ENCODE results near the gene MLLT6. TPM values are rescaled to one million over a fixed set of nuclear protein-coding genes. Genes with fewer than 3 reads are reported as not detected.

The MLLT6 gene
- total RNA-seq, 3 donors from 2014 or later, result 90.1 to 164 (median 112) TPM

DNA sequence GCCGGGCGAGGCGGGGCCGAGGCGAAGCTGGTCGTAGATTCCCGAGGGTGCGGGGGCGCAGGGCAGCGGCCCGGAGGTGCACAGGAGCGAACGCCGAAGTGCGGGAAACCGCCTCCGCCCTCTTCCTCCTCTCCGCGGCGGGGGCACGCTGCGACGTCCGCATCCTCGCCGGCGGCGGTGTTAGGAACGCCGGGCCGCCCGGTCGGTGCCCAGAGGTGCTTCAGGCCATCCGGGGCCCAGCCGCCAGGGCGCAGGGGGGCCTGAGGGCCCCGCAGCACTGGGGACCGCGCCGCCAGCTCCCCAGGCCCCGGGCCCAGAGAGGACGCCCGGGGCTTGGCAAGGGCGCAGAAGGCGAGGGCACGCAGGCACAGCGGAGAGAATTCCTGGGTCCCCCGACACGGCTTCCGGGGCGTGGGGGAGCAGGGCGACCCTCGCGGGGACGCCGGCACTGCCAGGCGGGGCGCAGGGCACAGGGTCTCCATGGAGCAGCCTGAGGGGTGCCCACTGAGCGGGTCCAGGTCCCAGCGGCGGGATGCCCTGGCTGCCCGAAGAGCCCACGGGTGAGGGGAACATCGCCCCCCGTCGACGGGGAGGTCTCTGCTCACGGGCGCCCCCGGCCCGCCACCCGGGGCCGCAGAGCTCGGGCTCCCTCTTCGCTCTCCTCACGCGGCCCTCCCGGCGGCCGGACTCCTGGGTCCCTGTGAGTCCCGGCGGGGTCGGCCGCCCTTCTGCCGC, 30.9 kb upstream of the MLLT6 start:
- DNase-seq (peak in 2 of 3 donors; percentile 52 to 55), ATAC-seq (peak; percentile 11)
- intact Hi-C loops (cut with DNase I, micrococcal nuclease), result loop anchor here in 1 of 2 donors (10.0 kb wide), 1 partner anchor 61 kb away; the partner anchor contains the start of gene CISD3
- TF ChIP-seq CTCF (IDR thresholded peaks at IDR 0.05), result no peak
- Histone ChIP-seq H3K36me3 (ENCODE audit: low read depth) (no peaks in the 10 kb centered on the region), H3K4me1 (ENCODE audit: low read depth) (peaks cover 20% of the 10 kb centered on the region), H3K9me3 (no peaks in the 10 kb centered on the region), H3K4me3 (peak overlapping the region; percentile 6)

GRCh38 chr17:38674749-38675615, 30.1 kb upstream of the MLLT6 start, which contains the start of gene EPOP:
EPOP (minus strand) TSS chr17:38674957; CDS start chr17:38674495, 462 bp downstream.
- TF ChIP-seq CTCF (IDR thresholded peaks at IDR 0.05), result no peak
- peaks cover 20% of the 10 kb centered on the region for H3K4me1 ChIP-seq (ENCODE audit: low read depth)
- H3K9me3 ChIP-seq, result no peaks in the 10 kb centered on the region
- H3K36me3 ChIP-seq (ENCODE audit: low read depth), result no peaks in the 10 kb centered on the region
- intact Hi-C loops (cut with DNase I, micrococcal nuclease), result loop anchor here (5.0 to 10.0 kb wide), 2 partner anchors 60 to 62 kb away; partner anchors contain the start of gene CISD3 (in 1 of the 2)
- DNase-seq (peak; percentile 82 to 90 (median 87)), ATAC-seq (peak; percentile 91)
- H3K4me3 ChIP-seq, result peak within 1 kb of the TSS; percentile 6

DNA sequence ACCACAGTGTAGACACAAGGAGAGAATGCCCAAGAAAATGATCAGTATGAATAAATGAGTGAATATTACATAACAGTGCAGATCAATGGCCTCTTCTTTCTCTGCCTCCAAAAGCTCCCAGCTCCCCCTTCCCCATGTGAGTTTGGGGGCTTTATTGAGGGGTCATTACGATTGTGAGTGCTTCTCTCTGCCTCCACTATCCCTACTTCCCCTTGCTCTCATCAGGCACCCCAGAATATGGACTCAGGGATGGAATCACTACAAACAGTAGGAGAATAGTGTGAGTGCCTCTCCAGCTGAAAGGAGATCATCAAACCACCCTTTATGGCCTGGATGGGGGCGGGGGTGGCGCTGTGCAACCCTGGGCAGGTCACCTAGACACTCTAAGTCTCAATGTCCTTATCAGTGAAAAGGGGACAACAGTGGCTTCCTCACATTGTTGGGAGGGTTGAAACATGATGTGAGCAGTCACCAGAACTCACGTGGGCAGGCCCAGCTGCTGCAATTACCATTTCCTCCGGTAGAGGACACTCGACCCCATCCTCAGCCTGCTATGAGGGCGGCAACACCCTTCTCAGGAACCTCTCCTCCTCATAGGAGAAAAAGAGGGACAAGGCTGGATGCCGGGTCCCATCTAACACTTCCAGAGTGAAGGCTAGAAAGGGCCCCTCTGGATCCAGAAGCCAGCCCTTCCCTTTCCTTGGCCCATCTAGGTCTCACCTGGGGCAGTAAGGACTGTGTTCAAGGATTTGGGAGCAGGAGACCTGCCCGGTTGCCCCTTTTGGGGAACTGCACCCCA, 28.2 kb upstream of the MLLT6 start:
- peak; percentile 94 for TF ChIP-seq CTCF (IDR thresholded peaks at IDR 0.05)
- Histone ChIP-seq H3K4me1 (ENCODE audit: low read depth) (peaks cover 20% of the 10 kb centered on the region), H3K36me3 (ENCODE audit: low read depth) (no peaks in the 10 kb centered on the region), H3K9me3 (no peaks in the 10 kb centered on the region), H3K4me3 (no peak overlapping the region)
- ATAC-seq, result peak; percentile 86
- peak; percentile 75 to 94 (median 90) for DNase-seq
- intact Hi-C loops (cut with DNase I, micrococcal nuclease), result loop anchor here (5.0 to 10.0 kb wide), 2 partner anchors 58 to 60 kb away; partner anchors contain the start of gene CISD3 (in 1 of the 2)

DNA sequence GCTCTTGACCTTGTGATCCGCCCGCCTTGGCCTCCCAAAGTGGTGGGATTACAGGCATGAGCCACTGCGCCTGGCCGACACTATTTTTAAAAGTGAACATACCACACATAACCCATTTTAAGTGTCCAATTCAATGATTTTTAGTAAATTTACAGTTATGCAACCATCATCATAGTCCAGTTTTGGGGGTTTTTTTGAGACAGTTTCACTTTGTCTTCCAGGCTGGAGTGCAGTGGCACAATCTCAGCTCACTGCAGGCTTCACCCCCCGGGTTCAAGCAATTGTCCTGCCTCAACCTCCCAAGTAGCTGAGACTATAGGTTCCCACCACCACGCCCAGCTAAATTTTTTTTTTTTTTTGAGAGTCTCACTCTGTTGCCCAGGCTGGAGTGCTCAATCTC, 27.3 kb upstream of the MLLT6 start:
- no peak overlapping the region for H3K4me3 ChIP-seq
- DNase-seq (no peak), ATAC-seq (no peak)
- intact Hi-C loops (cut with DNase I, micrococcal nuclease), result loop anchor here (5.0 to 10.0 kb wide), 2 partner anchors 57 to 59 kb away; partner anchors contain the start of gene CISD3 (in 1 of the 2)
- H3K9me3 ChIP-seq, result no peaks in the 10 kb centered on the region
- H3K4me1 ChIP-seq (ENCODE audit: low read depth), result peaks cover 20% of the 10 kb centered on the region
- no peaks in the 10 kb centered on the region for H3K36me3 ChIP-seq (ENCODE audit: low read depth)
- TF ChIP-seq CTCF (IDR thresholded peaks at IDR 0.05), result no peak

- no peak for DNase-seq
- TF ChIP-seq CTCF (IDR thresholded peaks at IDR 0.05), result no peak
- Histone ChIP-seq H3K4me1 (ENCODE audit: low read depth) (no peaks in the 10 kb centered on the region), H3K9me3 (no peaks in the 10 kb centered on the region), H3K36me3 (ENCODE audit: low read depth) (no peaks in the 10 kb centered on the region), H3K4me3 (no peak overlapping the region)
- no peak for ATAC-seq
- intact Hi-C loops (cut with DNase I, micrococcal nuclease), result no loop called here
Observed at GRCh38 chr17:38681096-38681495, 24.0 kb upstream of the MLLT6 start.
